Ishikawa (cell line): ENCODE data around the gene SLCO1C1.

ENCODE experiments used
- CEBPB ChIP-seq: IDR thresholded peaks from 2 replicates; pipeline ENCODE4 v1.6.1; 2012
- CREB1 ChIP-seq: IDR thresholded peaks from 2 replicates; pipeline ENCODE4 v1.6.1; 2012; ENCODE audit warnings: low read depth
- EGR1 ChIP-seq: IDR thresholded peaks from 2 replicates; pipeline ENCODE4 v1.6.1; 2012
- EP300 ChIP-seq: IDR thresholded peaks from 2 replicates; pipeline ENCODE4 v1.6.1; 2012; ENCODE audit warnings: borderline replicate concordance
- FOXM1 ChIP-seq: IDR thresholded peaks from 2 replicates; pipeline ENCODE4 v1.6.1; 2012; ENCODE audit warnings: low read depth, borderline replicate concordance
- NFIC ChIP-seq: IDR thresholded peaks from 2 replicates; pipeline ENCODE4 v1.6.1; 2012
- RAD21 ChIP-seq: IDR thresholded peaks from 2 replicates; pipeline ENCODE4 v1.6.1; 2012; ENCODE audit warnings: low read depth
- TAF1 ChIP-seq: IDR thresholded peaks from 2 replicates; pipeline ENCODE4 v1.6.1; 2012; ENCODE audit warnings: low read depth, mild to moderate bottlenecking
- TCF12 ChIP-seq: IDR thresholded peaks from 2 replicates; pipeline ENCODE4 v1.6.1; 2012; ENCODE audit warnings: low read depth
- TEAD4 ChIP-seq: IDR thresholded peaks from 2 replicates; pipeline ENCODE4 v1.6.1; 2012
- YY1 ChIP-seq: IDR thresholded peaks from 2 replicates; pipeline ENCODE4 v1.6.1; 2012; ENCODE audit warnings: low read depth
- ZBTB7A ChIP-seq: IDR thresholded peaks from 2 replicates; pipeline ENCODE4 v1.6.1; 2012; ENCODE audit warnings: low read depth
- TF ChIP-seq, protein P1 (sequence below): IDR thresholded peaks from 2 replicates; pipeline ENCODE4 v1.6.1; 2012
- TF ChIP-seq, protein P2 (sequence below): IDR thresholded peaks from 2 replicates; pipeline ENCODE4 v1.6.1; 2012
- TF ChIP-seq, protein P3 (sequence below): IDR thresholded peaks from 2 replicates; pipeline ENCODE4 v1.6.1; 2012; ENCODE audit warnings: low read depth, mild to moderate bottlenecking

The SLCO1C1 gene

DNA sequence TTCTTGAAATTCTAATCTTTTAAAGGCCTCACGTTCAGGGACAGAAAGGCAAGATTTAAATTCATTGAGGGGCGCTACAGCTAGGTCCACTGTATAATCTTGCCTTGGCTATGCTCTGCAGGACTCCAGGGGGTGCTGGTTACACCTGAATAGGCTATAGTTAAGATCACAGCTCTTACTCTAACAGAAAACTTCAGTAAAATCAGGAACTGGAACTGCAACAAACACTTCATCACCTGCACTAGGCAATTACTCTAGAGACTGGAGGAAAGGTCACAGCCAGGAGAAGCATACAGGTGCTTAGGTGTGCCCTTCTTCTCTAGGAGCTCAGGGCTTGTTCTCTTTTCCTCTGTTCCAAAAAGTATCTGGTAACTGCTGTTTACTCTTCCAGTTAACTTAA, 20.9 kb downstream of the SLCO1C1 start:
- TF ChIP-seq, protein P1, sequence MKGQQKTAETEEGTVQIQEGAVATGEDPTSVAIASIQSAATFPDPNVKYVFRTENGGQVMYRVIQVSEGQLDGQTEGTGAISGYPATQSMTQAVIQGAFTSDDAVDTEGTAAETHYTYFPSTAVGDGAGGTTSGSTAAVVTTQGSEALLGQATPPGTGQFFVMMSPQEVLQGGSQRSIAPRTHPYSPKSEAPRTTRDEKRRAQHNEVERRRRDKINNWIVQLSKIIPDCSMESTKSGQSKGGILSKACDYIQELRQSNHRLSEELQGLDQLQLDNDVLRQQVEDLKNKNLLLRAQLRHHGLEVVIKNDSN, result no peak
- TF ChIP-seq TEAD4 (no peak), CEBPB (no peak), TCF12 (no peak), NFIC (no peak), ZBTB7A (no peak), CREB1 (no peak), RAD21 (no peak), FOXM1 (no peak), YY1 (no peak), EGR1 (no peak), TAF1 (no peak), EP300 (no peak)
- TF ChIP-seq, protein P2, sequence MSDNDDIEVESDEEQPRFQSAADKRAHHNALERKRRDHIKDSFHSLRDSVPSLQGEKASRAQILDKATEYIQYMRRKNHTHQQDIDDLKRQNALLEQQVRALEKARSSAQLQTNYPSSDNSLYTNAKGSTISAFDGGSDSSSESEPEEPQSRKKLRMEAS, result no peak
- TF ChIP-seq, protein P3, sequence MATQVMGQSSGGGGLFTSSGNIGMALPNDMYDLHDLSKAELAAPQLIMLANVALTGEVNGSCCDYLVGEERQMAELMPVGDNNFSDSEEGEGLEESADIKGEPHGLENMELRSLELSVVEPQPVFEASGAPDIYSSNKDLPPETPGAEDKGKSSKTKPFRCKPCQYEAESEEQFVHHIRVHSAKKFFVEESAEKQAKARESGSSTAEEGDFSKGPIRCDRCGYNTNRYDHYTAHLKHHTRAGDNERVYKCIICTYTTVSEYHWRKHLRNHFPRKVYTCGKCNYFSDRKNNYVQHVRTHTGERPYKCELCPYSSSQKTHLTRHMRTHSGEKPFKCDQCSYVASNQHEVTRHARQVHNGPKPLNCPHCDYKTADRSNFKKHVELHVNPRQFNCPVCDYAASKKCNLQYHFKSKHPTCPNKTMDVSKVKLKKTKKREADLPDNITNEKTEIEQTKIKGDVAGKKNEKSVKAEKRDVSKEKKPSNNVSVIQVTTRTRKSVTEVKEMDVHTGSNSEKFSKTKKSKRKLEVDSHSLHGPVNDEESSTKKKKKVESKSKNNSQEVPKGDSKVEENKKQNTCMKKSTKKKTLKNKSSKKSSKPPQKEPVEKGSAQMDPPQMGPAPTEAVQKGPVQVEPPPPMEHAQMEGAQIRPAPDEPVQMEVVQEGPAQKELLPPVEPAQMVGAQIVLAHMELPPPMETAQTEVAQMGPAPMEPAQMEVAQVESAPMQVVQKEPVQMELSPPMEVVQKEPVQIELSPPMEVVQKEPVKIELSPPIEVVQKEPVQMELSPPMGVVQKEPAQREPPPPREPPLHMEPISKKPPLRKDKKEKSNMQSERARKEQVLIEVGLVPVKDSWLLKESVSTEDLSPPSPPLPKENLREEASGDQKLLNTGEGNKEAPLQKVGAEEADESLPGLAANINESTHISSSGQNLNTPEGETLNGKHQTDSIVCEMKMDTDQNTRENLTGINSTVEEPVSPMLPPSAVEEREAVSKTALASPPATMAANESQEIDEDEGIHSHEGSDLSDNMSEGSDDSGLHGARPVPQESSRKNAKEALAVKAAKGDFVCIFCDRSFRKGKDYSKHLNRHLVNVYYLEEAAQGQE, result no peak

DNA sequence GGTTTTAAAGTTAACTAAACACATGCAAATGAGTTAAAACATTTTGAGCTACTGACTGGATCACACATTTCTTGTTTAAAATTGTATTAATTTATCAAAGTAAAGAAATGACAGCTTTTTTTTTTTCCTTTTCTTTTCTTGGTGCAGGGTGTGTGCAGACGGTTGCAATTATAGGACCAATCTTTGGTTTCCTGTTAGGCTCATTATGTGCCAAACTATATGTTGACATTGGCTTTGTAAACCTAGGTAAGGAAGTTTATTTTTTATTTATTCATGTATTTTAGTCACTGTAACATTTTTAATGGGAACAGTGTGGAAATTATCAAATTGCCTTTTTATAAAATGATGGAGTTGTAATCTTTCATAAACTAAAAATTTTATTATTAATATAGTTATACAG, 21.9 kb downstream of the SLCO1C1 start:
- no peak for TF ChIP-seq CREB1

DNA sequence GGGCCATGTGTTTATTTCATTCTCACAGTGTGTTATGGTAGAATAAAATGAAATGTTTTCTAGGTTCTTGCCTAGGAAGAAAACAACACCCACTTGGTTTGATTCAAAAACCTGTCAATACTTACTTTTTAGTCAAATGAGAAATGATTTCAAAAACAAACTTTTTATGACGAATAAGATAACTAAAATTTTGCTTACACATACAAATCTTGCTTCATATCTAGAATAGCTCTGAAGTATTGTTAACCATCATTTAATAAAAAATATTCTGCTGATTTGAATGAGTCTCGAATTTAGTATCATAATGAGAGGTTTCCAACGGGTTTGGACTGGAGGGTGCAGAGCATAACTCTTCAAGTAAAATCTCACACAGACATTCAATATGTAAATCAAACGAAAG, 23.2 kb downstream of the SLCO1C1 start:
- TF ChIP-seq, protein P2, result no peak
- TF ChIP-seq TCF12, result no peak
- no peak for TF ChIP-seq ZBTB7A
- no peak for TF ChIP-seq TAF1
- TF ChIP-seq EGR1, result no peak
- no peak for TF ChIP-seq NFIC
- TF ChIP-seq CEBPB, result no peak
- TF ChIP-seq, protein P3, result no peak
- TF ChIP-seq EP300, result no peak
- no peak for TF ChIP-seq FOXM1
- no peak for TF ChIP-seq RAD21
- no peak for TF ChIP-seq CREB1
- no peak for TF ChIP-seq YY1
- TF ChIP-seq, protein P1, result no peak
- TF ChIP-seq TEAD4, result no peak

DNA sequence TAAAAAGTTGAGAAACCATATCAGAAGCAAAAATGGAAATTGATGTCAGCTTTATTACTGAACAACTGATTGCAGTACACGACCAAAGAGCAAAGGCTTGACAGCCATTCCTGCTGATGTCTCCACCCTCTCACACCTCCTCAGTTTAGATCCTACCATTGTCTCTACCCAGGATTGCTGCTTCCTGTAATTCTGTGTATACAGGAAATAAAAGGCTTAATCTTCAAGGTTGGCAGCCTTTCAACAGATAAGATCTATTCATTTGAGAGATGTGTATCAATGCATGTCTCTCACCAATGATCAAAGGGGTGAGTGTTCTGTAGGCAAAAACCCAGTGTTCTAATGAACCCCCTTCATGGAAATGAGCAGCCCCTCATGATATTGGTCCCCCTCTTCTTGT, 27.0 kb downstream of the SLCO1C1 start:
- TF ChIP-seq ZBTB7A (no peak), FOXM1 (no peak), EP300 (no peak), EGR1 (no peak), TEAD4 (no peak), YY1 (no peak), CEBPB (no peak), CREB1 (no peak)
- TF ChIP-seq, protein P1, result no peak
- TF ChIP-seq, protein P2, result no peak

DNA sequence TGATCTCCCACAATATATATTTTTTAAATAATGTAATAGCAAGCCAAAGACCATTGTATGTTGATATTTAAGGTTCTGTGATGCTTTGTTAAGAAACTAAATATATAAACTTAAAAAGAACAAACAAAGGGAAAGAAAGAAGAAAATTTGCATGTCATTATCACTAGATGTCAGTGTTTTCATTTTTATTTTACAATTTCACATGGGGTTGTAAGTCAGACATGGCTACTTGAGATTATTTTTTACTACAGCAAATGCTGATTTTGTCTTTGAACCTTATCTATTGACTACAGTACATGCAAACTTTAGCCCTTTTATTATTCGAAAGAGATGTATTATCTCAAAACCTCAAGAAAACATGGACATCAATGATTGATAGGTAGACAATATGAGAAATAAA, 36.1 kb downstream of the SLCO1C1 start:
- no peak for TF ChIP-seq ZBTB7A
- no peak for TF ChIP-seq EP300
- no peak for TF ChIP-seq NFIC
- TF ChIP-seq, protein P3, result no peak
